Measurements from ENCODE around the gene OSGIN1. TPM values are rescaled to one million over a fixed set of nuclear protein-coding genes. Genes with fewer than 3 reads are reported as not detected.

OSGIN1 gene
- polyA plus RNA-seq, 3 donors, result 1.8 to 4.0 (median 2.0) TPM

DNA sequence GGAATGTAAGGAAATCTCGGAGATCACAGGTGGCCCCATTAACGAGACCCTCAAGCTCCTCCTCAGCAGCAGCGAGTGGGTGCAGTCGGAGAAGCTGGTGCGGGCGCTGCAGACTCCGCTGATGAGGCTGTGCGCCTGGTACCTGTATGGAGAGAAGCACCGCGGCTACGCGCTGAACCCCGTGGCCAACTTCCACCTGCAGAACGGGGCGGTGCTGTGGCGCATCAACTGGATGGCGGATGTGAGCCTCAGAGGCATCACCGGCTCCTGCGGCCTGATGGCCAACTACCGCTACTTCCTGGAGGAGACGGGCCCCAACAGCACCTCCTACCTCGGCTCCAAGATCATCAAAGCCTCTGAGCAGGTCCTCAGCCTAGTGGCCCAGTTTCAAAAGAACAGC is 38.0 kb upstream of the OSGIN1 start:
- Histone ChIP-seq H4K20me1 (ENCODE audit: insufficient read depth, low read length) (peaks cover 4% of the 10 kb centered on the region), H3K79me2 (ENCODE audit: insufficient read depth, low read length) (no peaks in the 10 kb centered on the region), H3K36me3 (replicated peaks in 1 of 2; ENCODE audit: control insufficient read depth in 1 of 2, insufficient read depth in 2 of 2, low read length in 2 of 2) (peaks cover 85 to 95% of the 10 kb centered on the region in 2 donors), H3K27me3 (ENCODE audit: control insufficient read depth in 2 of 2, insufficient read depth in 2 of 2, low read length in 2 of 2) (no peaks in the 10 kb centered on the region), H3K4me2 (replicated peaks; ENCODE audit: extremely low read depth, low read length, poor library complexity, severe bottlenecking) (no peak overlapping the region), H3K27ac (ENCODE audit: low read depth in 1 of 2, low read length in 2 of 2) (no peak overlapping the region), H3K9me3 (replicated peaks in 1 of 2; ENCODE audit: control insufficient read depth in 1 of 2, insufficient read depth in 1 of 2, low read length in 2 of 2) (no peaks in the 10 kb centered on the region), H2AFZ (ENCODE audit: insufficient read depth, low read depth, low read length, poor library complexity, severe bottlenecking) (no peak overlapping the region), H3K9ac (ENCODE audit: insufficient read depth, low read length, poor library complexity, severe bottlenecking) (no peak overlapping the region), H3K4me3 (replicated peaks in 1 of 3; ENCODE audit: low read depth in 2 of 3, low read length in 3 of 3) (no peak overlapping the region), H3K4me1 (ENCODE audit: control insufficient read depth in 1 of 2, insufficient read depth in 2 of 2, low read length in 2 of 2) (no peaks in the 10 kb centered on the region)
- no peak overlapping the region for H3K4me3 Mint-ChIP-seq
- no peak for DNase-seq
- TF ChIP-seq, protein P1, sequence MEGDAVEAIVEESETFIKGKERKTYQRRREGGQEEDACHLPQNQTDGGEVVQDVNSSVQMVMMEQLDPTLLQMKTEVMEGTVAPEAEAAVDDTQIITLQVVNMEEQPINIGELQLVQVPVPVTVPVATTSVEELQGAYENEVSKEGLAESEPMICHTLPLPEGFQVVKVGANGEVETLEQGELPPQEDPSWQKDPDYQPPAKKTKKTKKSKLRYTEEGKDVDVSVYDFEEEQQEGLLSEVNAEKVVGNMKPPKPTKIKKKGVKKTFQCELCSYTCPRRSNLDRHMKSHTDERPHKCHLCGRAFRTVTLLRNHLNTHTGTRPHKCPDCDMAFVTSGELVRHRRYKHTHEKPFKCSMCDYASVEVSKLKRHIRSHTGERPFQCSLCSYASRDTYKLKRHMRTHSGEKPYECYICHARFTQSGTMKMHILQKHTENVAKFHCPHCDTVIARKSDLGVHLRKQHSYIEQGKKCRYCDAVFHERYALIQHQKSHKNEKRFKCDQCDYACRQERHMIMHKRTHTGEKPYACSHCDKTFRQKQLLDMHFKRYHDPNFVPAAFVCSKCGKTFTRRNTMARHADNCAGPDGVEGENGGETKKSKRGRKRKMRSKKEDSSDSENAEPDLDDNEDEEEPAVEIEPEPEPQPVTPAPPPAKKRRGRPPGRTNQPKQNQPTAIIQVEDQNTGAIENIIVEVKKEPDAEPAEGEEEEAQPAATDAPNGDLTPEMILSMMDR (IDR thresholded peaks at IDR 0.05), result no peak
- H3K9me3 Mint-ChIP-seq, result peaks cover 0 to 5% (median 2%) of the 10 kb centered on the region in 7 donors
- H3K27ac Mint-ChIP-seq, result no peak overlapping the region
- intact Hi-C loops (cut with micrococcal nuclease), result no loop called here
- over 99% methylated on average over 18 of the region's 22 CpGs for WGBS (ENCODE audit: insufficient coverage)
- peaks cover 89 to 99% of the 10 kb centered on the region in 2 donors for H3K36me3 Mint-ChIP-seq
- H3K4me1 Mint-ChIP-seq, result no peaks in the 10 kb centered on the region
- H3K27me3 Mint-ChIP-seq (ENCODE audit: low read depth in 3 of 3), result no peaks in the 10 kb centered on the region

DNA sequence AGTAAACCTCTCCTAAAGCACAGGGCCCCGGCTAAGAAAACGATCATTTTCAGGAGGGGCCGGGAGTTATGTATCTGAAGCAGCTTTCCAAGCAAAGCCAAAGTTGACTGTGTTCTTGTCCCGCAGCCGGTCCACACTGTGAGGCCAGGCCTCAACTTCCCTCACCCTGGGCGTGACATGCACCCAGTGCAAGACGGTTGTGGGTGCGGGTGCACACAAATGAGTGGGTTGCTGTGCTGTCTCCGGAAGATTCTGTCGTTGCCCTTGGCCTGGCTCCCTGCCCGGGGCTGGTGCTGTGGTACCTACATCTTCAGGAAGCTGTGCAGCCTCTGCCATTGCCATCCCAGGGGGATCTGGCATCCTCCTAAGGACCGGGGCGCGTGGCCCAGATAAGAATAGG is 37.5 kb upstream of the OSGIN1 start:
- no peaks in the 10 kb centered on the region for H3K79me2 ChIP-seq (ENCODE audit: insufficient read depth, low read length)
- H3K36me3 Mint-ChIP-seq, result peaks cover 88 to 99% of the 10 kb centered on the region in 2 donors

More for the DNA sequence above, 37.5 kb upstream of the OSGIN1 start:
- Histone ChIP-seq H3K9ac (ENCODE audit: insufficient read depth, low read length, poor library complexity, severe bottlenecking) (no peak overlapping the region), H3K9me3 (replicated peaks in 1 of 2; ENCODE audit: control insufficient read depth in 1 of 2, insufficient read depth in 1 of 2, low read length in 2 of 2) (no peaks in the 10 kb centered on the region), H3K4me2 (replicated peaks; ENCODE audit: extremely low read depth, low read length, poor library complexity, severe bottlenecking) (no peak overlapping the region), H3K36me3 (replicated peaks in 1 of 2; ENCODE audit: control insufficient read depth in 1 of 2, insufficient read depth in 2 of 2, low read length in 2 of 2) (peaks cover 86 to 95% of the 10 kb centered on the region in 2 donors), H3K4me3 (replicated peaks in 1 of 3; ENCODE audit: low read depth in 2 of 3, low read length in 3 of 3) (no peak overlapping the region), H4K20me1 (ENCODE audit: insufficient read depth, low read length) (peaks cover 4% of the 10 kb centered on the region), H3K27me3 (ENCODE audit: control insufficient read depth in 2 of 2, insufficient read depth in 2 of 2, low read length in 2 of 2) (no peaks in the 10 kb centered on the region), H2AFZ (ENCODE audit: insufficient read depth, low read depth, low read length, poor library complexity, severe bottlenecking) (no peak overlapping the region), H3K27ac (ENCODE audit: low read depth in 1 of 2, low read length in 2 of 2) (no peak overlapping the region), H3K4me1 (ENCODE audit: control insufficient read depth in 1 of 2, insufficient read depth in 2 of 2, low read length in 2 of 2) (no peaks in the 10 kb centered on the region)
- no peak for DNase-seq
- H3K27me3 Mint-ChIP-seq (ENCODE audit: low read depth in 3 of 3), result no peaks in the 10 kb centered on the region
- TF ChIP-seq, protein P1 (IDR thresholded peaks at IDR 0.05), result no peak
- H3K9me3 Mint-ChIP-seq, result peaks cover 0 to 5% (median 2%) of the 10 kb centered on the region in 7 donors
- no peaks in the 10 kb centered on the region for H3K4me1 Mint-ChIP-seq
- H3K4me3 Mint-ChIP-seq, result no peak overlapping the region
- intact Hi-C loops (cut with micrococcal nuclease), result no loop called here
- no peak overlapping the region for H3K27ac Mint-ChIP-seq
- 98% methylated on average over 11 of the region's 14 CpGs for WGBS (ENCODE audit: insufficient coverage)

Measured in CD14-positive monocyte (primary cell).